Stromal cell of bone marrow (primary cell): ENCODE results near the gene LRRC7.

ENCODE experiments used
- DNase-seq: peaks from one replicate; pipeline ENCODE4 v3.0.0-alpha.2; 2012; ENCODE audit warnings: low read depth

The LRRC7 gene

DNA sequence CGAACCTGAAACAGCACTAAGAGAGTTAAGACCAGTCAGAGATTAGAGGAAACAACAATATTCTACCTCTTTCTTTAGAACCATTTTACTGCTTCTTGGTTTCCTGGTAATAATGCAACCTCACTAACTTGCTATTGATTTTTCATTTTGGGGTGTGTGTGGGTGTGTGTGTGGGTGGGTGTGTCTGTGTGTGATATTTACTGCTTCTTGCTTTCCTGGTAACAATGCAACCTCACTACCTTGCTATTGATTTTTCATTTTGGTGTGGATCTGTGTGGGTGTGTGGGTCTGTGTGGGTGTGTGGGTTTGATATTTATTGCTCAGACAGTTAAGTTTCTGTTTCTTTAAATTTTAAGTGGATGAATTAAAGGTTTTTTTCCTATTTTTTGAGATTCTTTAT is 208.8 kb downstream of the LRRC7 start:
- DNase-seq, result no peak

DNA sequence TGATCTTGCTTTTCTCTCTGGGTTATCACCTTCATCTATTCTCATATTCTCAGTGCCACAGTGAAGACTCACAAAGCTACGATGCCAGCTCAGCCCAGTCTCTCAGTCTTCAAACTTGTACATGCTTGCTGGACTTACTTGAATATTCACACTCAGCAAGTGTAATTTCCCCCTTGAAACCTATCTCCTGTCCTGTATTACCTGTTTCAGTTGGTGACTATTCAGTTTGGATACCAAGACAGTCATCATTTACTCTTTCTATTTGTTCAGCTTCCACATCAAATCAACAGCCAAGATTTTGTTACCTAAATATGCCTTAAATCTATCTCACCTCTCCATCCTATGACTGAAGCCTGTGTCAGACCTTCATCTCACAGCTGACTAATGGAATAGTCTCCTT is 209.7 kb downstream of the LRRC7 start:
- no peak for DNase-seq

DNA sequence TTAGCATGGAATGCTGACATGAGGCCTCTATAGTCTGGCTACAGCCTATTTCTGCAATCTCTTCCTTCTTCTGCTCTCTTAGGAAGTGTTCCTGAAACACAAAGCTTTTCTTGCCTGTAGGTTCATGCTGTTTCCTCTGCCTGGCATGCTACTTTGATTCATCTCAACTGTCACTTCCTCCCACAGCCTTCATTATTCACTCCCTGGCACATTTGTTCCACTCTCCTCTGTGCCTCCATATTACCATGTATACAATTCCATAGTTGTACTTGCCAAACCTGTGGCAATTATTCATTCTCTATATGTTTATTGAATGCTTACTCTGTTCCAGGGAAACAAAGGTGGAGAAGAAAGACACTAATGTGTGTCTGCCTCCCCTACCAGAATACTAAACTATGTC is 210.2 kb downstream of the LRRC7 start:
- DNase-seq, result no peak

DNA sequence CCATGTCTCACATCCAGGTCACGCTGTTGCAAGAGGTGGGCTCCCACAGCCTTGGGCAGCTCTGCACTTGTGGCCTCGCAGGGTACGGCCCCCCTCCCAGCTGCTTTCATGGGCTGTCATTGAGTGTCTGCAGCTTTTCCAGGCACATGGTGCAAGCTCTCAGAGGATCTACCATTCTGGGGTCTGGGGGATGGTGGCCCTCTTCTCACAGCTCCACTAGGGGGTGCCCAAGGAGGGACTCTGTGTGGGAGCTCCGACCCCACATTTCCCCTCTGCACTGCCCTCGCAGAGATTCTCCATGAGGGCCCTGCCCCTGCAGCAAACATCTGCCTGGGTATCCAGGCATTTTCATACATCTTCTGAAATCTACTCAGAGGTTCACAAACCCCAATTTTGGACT is 219.4 kb downstream of the LRRC7 start:
- no peak for DNase-seq

DNA sequence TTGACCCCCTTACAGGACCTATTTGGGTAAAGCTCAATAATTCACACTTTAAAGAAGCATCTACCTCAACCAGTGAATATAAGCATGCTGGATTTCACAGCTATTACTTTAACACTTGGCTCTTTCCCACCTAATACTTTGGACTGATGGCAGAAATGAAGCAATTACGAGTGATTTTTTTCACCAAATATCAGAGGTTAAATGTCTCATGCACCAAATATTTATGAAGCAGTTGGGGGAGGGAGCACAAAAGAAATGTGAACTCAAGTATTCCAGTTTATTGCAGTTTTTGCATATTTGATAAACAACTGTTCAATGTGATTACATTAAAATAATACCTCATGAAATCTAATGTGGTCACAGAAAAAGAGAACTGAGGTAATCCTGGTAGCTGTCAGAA is 223.6 kb downstream of the LRRC7 start:
- no peak for DNase-seq

DNA sequence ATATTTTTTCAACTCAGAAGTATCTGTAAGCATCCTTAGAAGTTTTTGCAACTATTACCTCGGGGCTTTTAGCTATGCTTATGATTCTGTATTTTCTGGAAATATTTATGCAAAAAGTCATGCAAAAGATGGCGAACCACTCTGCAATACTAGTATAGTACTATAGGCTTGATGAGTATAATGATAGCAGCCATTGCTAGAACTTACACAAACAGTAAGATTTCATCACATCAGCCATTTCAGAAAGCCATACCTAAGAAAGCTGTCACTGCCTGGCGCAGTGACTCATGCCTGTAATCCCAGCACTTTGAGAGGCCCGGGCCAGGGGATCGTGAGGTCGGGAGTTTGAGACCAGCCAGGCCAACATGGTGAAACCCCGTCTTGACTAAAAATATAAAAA is 227.1 kb downstream of the LRRC7 start:
- DNase-seq, result no peak

DNA sequence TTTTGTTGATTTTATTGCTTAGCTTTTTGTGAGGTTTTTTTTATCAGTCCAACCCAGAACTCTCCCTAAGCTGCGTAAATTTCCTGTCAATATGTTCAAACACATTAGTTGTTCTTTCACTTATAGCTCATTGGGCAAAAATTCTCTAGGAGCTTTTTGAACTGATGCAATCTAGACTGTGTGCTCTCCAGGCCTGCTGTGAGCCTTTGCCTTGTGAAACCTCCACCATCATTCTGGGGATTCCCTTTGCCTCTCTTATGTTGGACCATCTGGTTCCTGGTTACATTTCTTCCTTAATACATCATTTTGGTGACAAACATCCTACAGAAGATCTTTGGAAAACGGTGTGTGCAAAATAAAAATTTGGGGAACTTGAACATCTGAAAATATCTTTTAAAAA is 247.2 kb downstream of the LRRC7 start:
- no peak for DNase-seq

DNA sequence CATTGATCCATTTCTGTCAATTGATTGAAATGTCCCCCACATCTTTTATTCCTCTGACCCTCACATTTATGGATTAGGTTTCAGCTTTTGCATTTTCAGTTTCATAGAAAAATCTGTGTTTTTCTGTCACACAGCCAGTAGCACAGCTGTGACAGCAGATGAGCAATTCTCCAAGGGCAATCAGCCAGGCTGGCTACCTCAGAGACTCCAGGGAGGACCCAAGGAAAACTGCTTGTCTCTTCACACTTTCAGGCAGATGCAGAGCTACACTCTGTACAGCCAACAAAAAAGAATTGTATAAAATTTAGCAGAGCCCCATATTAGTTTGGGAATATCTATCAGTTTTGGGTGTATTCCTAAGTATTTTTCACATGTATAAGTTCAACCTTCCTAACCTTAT is 257.2 kb downstream of the LRRC7 start:
- DNase-seq, result no peak

DNA sequence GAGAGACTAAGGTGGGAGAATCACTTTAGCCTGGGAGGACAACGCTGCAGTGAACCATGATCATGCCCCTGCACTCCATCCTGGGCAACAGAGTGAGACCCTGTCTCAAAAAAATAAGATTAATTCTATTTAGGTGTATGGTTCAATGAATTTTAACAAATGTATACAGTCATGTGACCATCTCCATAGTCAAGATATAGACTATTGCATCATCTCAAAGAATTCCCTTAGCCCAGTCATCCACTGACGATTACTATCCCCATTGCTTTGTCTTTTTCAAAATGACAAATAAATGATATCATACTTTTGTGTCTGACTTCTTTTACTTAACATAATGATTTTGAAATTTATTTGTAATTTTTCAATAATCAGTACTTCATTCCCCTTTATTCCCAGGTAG is 260.0 kb downstream of the LRRC7 start:
- no peak for DNase-seq

DNA sequence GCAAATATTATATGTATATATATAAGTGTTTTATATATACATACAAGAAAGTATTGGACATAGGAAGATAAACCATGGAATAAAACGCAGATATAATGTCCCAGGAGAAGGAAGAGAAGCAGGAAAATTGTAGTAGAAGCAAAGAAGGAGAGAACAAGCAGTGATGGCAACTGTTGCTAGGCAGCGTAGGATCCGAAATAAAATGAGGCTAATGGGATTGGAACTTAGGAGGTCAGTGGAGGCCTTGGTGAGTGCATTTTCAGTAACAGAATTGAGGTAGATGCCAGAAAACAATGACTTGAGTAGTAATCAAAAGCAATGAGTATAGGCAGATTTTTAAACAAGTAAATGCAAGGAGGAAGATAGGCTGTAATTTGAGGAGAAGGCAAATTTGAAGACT is 265.8 kb downstream of the LRRC7 start:
- DNase-seq, result no peak

DNA sequence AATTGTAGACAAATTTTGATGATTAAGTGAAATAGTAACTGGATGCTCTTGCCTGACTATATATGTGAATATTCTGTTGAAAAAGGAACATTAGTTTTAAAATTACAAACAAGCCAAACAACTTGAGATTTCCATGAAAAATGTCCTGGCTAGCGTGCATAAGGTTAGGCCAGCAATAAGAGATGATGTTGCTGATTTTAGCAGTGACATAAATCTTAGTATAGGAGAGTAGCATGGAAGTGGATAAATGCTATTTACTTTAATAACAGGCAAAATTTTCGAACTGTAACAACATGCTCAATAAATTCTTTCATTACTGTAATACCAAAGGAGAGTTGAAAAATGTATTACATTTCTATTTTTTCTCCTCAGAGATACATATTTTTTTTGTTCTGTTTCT is 266.6 kb downstream of the LRRC7 start:
- no peak for DNase-seq

DNA sequence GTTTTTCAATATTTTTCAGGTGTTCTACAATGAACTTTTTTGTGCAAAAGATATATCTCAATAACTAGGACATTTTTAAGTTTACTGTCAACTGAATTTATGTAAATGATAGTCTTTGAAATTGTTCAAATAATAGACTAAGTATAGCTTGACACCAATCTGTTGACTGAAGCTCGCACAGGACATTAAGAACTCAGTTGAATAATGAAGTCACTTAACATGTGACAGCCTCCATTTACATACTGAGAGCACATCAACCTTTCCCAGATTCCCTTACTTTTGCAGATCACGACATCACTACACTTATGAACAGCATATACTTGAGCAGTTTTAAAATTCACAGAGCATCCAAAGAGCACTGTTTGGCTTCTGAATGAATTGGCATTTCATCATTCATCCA is 268.2 kb downstream of the LRRC7 start:
- no peak for DNase-seq

DNA sequence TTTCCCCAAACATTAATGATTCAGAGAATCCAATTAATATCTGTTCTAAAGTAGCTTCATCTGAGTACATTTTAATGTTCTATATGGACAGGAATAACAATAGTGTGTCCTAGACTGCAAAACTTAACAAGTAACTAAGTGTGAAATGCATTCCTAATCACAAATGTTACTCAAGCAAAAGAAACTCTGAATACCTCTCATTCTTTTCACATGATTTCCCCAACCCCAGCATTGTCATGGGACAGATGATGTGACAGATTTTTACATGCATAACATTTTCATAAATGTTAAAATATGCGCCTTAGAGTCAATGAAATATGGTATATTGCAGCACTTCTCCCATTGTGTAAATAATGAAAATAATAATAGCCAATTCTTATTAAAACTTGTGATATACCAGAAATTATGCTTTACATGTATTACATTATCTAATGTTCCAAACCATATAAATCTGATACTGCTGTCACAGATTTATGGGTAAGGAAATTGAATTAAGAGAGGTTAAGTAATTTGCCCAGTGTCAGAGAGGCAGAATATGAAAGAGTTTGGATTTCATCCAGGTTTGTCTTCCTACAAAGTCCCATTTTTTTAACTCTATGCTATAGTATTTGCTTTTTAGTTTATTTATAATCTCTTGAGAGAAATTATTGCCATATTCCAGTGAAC is 269.4 kb downstream of the LRRC7 start:
- DNase-seq, result no peak

DNA sequence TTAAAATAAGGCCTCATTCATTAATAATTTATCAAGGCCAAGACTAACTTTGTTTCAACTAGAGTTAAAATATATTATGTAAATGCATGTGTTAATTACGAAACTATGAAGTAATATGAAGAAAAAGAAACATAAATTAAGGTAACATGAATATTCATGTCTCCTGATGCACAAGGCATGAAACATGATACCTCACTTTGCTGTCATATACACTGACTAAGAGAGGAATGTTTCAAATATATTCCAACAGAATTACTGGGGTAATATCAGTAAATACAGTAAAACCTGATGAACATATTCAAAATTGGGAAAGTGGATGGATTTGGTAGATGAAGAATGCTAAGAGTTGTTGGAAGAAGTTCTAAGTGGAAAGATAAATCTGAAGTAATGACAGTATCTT is 274.6 kb downstream of the LRRC7 start:
- DNase-seq, result no peak

DNA sequence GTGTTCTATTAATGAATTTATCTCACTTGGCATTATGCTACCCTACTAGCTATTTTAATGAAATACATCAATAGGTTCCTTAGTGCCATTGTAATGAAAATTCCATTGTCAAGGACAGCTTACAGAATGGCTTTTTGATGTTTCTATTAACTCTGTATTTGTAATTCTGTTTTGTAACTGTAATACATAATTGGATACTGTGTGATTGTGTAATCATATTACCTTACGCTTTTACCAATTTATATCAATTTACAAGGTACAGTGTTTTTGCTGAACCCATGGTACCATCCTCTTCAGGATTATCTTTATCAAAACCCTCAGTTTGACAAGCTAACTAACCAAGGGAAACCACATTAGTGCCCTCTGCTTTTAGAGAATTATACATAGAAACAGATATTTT is 277.9 kb downstream of the LRRC7 start:
- no peak for DNase-seq

DNA sequence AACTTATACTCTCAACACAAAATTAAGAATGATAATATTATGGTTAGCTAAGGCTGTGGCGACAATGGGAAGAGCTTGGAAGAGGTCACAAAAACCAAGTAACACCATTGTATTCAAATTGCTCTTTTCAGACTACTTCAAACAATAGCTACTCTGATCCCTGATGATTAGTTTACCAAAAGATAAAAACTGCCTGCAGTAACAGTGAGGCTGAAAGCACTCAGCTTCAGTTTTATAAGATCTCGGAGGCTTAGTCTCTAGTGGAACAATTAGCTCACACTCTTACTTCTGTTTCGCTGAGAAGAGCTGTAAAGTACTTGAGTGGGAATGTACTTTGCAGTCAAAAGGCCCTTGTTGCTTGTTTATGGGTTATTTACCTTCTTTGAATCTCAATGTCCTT is 278.5 kb downstream of the LRRC7 start:
- DNase-seq, result no peak

DNA sequence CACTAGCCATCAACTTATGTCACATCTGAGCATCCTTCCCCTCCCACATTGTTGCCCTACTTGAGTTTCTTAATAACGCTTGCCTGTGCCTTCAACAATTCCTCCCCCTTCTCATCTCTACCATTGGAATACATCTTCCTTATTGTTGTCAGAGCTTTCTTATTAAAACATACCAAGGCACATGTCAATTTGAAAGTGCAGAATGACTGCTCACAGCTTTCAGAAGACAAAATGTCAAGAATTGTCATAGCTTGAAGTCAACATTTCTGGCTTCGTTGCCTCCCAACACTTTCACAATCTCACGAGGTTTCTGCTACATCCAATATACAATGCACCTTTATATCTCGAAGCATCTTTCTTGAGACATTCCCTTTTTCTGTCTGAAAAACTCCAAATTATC is 279.9 kb downstream of the LRRC7 start:
- no peak for DNase-seq

DNA sequence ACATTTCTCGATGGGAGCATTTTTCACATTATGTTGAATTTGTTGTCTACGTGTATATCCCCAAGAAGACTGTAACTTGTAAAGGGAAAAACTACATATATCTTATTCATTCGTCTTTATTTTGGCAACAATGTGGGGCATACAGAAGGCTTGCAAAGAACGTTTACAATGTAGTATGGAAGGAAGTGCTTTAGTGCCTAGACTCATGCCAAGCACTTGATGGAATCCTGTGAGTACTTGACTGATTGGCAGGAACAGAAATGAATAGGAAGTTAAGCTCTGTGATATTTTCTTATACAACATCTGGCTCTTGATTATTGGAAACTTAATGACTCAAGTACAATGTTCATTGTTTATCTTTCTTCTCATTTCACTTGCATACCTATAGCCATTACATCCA is 284.4 kb downstream of the LRRC7 start:
- DNase-seq, result no peak

DNA sequence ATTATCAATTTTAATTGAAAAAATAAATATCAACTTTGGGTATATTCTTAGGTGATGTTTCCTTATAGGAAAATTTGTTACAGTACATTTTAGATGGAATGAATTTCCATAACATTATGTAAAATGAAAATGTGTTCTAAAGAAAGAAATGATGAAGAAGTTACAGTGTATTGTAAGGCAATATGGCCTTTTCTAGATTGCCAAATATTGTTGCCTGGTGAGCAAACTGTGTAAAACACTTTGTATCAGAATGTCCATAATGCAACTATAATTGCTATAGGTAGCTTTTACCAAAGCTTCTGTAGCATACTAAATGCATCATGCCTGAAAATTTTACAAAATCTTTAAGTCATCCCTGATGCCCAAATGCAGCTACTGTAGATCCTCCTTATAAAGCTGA is 285.0 kb downstream of the LRRC7 start:
- DNase-seq, result no peak

DNA sequence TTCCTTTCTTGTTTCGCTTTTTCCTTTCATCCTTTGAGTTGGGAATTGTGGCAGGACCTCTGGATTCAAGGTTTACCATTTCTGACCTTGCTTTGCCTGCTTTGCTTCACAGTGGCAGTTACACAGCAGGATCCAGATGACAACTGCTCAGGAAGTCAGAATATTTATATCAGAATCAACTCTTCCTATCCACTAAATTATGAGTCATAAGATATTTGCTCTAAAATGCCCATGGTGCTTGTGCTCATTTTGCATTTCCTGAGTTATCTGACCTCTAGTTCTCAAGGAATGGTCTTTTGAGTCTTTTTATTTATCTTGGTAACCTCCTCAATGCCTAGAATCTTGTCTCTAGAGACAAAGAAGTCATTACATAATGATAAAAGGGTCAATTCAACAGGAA is 290.8 kb downstream of the LRRC7 start:
- no peak for DNase-seq

DNA sequence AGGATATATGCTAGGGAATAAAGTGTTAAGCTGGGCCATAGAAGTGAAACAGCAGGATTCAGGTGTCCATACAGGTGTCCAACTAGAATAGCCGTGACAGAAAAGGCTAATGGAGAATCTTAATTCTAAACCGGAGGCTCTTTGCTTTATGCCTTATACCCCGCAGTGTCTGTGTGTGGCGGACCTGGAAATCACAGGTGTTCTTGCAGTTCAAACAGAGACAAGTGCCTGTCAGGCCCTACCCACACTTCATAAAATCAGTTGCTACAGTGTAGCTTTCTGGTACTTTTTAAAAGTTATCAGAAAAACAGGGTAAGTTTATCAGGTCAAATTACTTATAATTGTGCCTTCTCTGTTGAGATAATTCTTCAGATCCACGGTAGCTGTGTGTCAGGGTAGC is 293.9 kb downstream of the LRRC7 start:
- DNase-seq, result no peak

DNA sequence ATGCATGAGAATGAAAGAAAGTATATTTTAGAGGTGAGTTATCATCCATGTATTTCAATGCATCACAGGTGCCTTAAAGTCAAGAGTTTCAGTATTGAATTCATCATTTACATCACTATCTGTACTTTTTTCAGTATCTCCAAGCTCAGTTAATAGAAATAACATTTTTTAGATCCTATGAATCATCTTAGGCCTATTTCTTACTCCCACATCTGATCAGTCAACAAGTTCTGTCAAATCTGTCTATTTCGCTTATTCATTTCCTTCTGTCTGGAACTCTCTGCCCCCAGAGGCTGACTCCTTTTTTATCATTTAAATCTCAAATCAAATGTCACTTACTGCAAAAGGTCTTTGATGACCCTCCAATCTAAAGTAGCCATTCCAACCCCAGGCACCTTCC is 295.2 kb downstream of the LRRC7 start:
- DNase-seq, result no peak

DNA sequence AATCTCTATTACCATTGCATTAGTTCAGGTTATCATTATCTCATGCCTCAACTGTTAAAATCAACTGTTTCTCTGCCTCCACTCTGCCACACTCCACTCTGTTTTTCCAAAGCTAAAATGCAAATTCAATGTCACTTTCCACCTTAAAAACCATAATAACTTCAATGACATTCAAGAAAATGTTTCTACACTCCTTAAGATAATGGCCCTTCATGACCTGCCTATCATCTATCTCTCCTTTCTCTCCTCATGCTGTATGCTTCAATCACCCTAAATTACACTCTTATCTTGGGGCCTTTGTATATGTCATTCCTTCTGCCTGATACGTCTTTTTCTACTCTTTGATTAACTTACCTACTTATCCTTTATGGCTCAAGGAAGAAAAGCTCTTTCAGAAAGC is 296.0 kb downstream of the LRRC7 start:
- no peak for DNase-seq

DNA sequence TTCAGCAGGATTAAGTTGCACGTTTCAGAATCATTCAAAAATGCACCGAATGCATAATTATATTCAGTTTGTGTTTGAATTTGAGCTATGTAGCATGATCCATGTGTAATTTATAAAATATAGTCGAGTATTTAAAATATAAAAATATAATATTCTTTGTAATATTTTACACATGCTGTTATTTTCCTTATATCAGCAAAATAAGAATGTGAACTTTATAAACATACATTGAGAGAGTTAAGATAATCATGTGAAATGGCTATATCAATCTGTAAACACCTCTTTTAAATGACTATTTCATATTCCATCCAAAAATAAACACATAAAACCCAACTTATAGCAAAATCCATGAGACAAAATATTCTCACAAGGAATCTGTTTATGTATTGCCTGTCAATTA is 303.7 kb downstream of the LRRC7 start:
- DNase-seq, result no peak

DNA sequence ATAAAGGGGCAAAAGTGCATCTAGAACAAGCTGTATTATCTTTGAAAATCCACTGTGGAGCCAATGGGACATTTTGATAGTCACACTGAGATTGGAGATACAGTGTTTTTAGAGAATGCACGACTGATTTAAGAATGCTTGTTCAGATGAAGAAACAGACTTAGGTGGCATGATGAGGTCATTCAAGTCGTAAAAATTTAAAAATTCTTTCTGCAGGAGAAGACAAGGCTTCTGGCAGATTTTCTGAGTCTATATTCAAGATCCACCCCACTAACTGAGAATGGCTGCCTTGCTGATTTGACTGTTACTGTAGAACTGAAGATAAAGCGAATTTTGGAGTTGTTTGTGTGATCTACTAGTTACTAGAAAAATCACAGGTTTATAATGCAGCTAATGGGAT is 310.6 kb downstream of the LRRC7 start:
- DNase-seq, result no peak
